Natural killer cell (primary cell): ENCODE data around the gene MEIOSIN. TPM values are rescaled to one million over a fixed set of nuclear protein-coding genes. Genes with fewer than 3 reads are reported as not detected.

Experiments
- ATAC-seq, 3 donors: fragments of 150-1000 bp in 2 of 3; fragments of 200-7000 bp in 1 of 3; cut with Tn5 transposase; 1 replicate in 1 of 3; 2 replicates in 2 of 3; pipeline ENCODE4 v1.10.0; 2021; ENCODE audit warnings: mild to moderate bottlenecking in 2 of 3, moderate library complexity in 2 of 3
- DNase-seq, 2 donors: peaks; one replicate each; pipeline versions ENCODE4 v3.0.0 to v3.0.0-alpha.2; 2013 to 2021; ENCODE audit warnings: mixed read lengths in 1 of 2
- H3K27ac ChIP-seq: one replicate; pipeline ENCODE4 v1.5.1; 2013; ENCODE audit warnings: mild to moderate bottlenecking, low read length
- H3K27me3 ChIP-seq: one replicate; pipeline ENCODE4 v1.6.1; 2013; ENCODE audit warnings: low read length; ENCODE audit not compliant: control insufficient read depth, insufficient read depth
- H3K36me3 ChIP-seq: one replicate; pipeline ENCODE4 v1.6.1; 2013; ENCODE audit warnings: low read length; ENCODE audit not compliant: control insufficient read depth, insufficient read depth
- H3K4me1 ChIP-seq: one replicate; pipeline ENCODE4 v1.6.1; 2013; ENCODE audit warnings: low read length; ENCODE audit not compliant: control insufficient read depth, insufficient read depth
- H3K4me3 ChIP-seq: one replicate; pipeline ENCODE4 v1.5.1; 2013; ENCODE audit warnings: low read length
- H3K9me3 ChIP-seq: one replicate; pipeline ENCODE4 v1.6.1; 2013; ENCODE audit warnings: low read length; ENCODE audit not compliant: control insufficient read depth, insufficient read depth
- H3K27ac Mint-ChIP-seq, 2 donors: one replicate each; pipeline ENCODE4 v1.8.0; 2022; ENCODE audit warnings: mild to moderate bottlenecking in 2 of 2, mixed read lengths in 2 of 2, moderate library complexity in 1 of 2
- H3K27me3 Mint-ChIP-seq, 2 donors: one replicate each; pipeline ENCODE4 v1.8.0; 2022; ENCODE audit warnings: low read depth in 2 of 2, mixed read lengths in 2 of 2
- H3K36me3 Mint-ChIP-seq: one replicate; pipeline ENCODE4 v1.8.0; 2022; ENCODE audit warnings: mixed read lengths
- H3K4me1 Mint-ChIP-seq, 2 donors: one replicate each; pipeline ENCODE4 v1.8.0; 2022; ENCODE audit warnings: mixed read lengths in 2 of 2
- H3K4me3 Mint-ChIP-seq: one replicate; pipeline ENCODE4 v1.8.0; 2022; ENCODE audit warnings: mild to moderate bottlenecking, moderate library complexity, mixed read lengths
- H3K9me3 Mint-ChIP-seq, 2 donors: one replicate each; pipeline ENCODE4 v1.8.0; 2022; ENCODE audit warnings: mixed read lengths in 2 of 2
- WGBS: methylation state at CpG from one replicate; pipeline ENCODE4 v1.1.7; 2013; ENCODE audit warnings: missing lambda C conversion rate; ENCODE audit not compliant: insufficient coverage; 5-methylcytosine and 5-hydroxymethylcytosine counted together
- intact Hi-C: fragments of 100-400 bp; cut with micrococcal nuclease; formaldehyde crosslinking; loops from one replicate; pipeline ENCODE4 v1.14.2; 2022
- total RNA-seq, 4 donors: library from RNA; stranded (reverse); fragments of 120-200 nt in 1 of 4; gene quantifications; one replicate each; pipeline versions ENCODE4 v1.2.3 to v1.2.4, GENCODE V29; 2013 to 2022
- TF ChIP-seq, protein P1 (sequence below): fragments of 200-600 bp; IDR thresholded peaks from one replicate; pipeline ENCODE4 v1.8.0; 2022; ENCODE audit warnings: antibody characterized with exemption

Gene MEIOSIN
- total RNA-seq, 3 donors from 2014 or later (not counting 1 experiment from before 2014, with no cell fraction given) = not detected

DNA sequence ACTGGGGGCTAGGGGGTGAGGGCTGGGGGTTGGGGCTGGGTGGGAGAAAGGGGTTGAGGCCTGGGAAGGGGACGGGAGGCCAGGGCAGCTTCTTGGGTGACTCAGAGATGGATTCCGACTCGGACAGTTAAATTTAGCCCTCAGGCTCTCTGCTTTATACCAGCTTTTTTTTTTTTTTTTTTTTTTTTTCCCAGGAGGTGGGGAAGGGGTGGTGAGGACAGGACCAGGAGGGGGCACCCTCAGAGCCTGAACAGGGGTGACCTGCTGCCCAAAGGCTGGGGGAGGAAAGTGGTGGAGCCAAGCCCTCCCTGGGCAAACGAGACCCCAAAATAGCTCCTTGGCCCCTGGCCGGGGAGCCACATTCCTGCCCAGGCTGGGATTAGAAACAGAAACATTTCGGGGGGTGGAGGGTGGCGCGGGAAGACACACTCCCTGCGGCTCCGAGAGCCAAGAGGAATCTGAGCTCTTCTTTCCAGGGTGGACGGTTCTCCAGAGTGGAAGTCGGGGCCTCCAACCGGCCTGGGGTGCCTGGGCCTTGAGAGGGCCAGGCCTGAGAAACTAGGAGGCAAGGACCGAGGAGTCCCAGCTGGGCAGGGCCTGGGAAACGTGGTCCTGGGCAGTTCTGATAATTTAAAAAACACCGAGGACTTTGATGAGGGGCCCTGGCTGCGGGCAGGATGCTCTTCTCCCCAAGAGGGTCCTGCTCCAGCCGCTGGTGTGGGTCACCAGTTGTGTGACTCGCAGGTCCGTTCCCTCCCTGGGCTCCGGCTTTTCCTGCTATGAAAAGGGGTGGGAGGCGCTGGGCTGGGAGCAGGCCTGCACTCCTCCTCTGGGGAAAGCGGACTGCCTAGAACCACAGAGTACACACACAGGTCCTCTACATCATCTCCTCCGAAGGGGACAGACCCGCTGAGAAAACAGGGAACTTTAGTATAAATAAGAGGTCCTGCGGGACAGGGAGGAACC lies 49.9 kb downstream of the MEIOSIN start:
- 94% methylated on average over 23 of the region's 26 CpGs for WGBS
- H3K36me3 ChIP-seq = peaks cover 16% of the 10 kb centered on the region
- no peak for ATAC-seq
- H3K27ac ChIP-seq = no peak overlapping the region
- Mint-ChIP-seq H3K27me3 (peaks cover 9 to 12% of the 10 kb centered on the region in 2 donors), H3K9me3 (no peaks in the 10 kb centered on the region), H3K4me1 (peaks cover 21 to 41% of the 10 kb centered on the region in 2 donors), H3K27ac (no peak overlapping the region), H3K4me3 (no peak overlapping the region), H3K36me3 (peaks cover 4% of the 10 kb centered on the region)
- no peaks in the 10 kb centered on the region for H3K9me3 ChIP-seq
- H3K4me3 ChIP-seq = no peak overlapping the region
- DNase-seq = no peak
- peaks cover 18% of the 10 kb centered on the region for H3K27me3 ChIP-seq
- H3K4me1 ChIP-seq = peaks cover 20% of the 10 kb centered on the region
- intact Hi-C loops = no loop called here
- TF ChIP-seq, protein P1, sequence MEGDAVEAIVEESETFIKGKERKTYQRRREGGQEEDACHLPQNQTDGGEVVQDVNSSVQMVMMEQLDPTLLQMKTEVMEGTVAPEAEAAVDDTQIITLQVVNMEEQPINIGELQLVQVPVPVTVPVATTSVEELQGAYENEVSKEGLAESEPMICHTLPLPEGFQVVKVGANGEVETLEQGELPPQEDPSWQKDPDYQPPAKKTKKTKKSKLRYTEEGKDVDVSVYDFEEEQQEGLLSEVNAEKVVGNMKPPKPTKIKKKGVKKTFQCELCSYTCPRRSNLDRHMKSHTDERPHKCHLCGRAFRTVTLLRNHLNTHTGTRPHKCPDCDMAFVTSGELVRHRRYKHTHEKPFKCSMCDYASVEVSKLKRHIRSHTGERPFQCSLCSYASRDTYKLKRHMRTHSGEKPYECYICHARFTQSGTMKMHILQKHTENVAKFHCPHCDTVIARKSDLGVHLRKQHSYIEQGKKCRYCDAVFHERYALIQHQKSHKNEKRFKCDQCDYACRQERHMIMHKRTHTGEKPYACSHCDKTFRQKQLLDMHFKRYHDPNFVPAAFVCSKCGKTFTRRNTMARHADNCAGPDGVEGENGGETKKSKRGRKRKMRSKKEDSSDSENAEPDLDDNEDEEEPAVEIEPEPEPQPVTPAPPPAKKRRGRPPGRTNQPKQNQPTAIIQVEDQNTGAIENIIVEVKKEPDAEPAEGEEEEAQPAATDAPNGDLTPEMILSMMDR = no peak

DNA sequence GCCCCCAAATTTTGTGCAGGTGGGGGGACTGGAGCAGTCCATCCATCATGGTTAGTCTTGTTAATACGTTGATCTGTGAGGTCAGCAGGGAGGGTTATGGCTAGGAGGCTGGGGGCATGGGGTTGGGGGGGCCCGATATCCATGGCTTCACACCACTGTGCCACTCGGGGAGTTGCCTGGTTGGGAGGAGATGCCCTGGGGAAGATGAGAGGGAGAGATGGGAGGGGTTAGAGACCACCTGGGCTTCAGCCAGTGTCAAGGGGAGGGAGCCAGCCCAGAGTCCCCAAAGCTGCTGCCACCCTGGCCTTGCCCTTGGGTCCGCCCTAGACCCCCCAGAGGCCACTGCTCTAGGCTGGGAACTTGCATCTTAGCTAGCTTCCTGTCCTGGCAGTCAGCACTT lies 50.9 kb downstream of the MEIOSIN start:
- 88% methylated on average over 4 of the region's 4 CpGs for WGBS
- Mint-ChIP-seq H3K4me3 (no peak overlapping the region), H3K36me3 (peaks cover 11% of the 10 kb centered on the region), H3K9me3 (no peaks in the 10 kb centered on the region), H3K27me3 (peaks cover 3 to 9% of the 10 kb centered on the region in 2 donors), H3K4me1 (peaks cover 16 to 42% of the 10 kb centered on the region in 2 donors), H3K27ac (no peak overlapping the region)
- ATAC-seq (no peak), DNase-seq (no peak)
- Histone ChIP-seq H3K27me3 (peaks cover 8% of the 10 kb centered on the region), H3K4me3 (no peak overlapping the region), H3K4me1 (peaks cover 10% of the 10 kb centered on the region), H3K9me3 (no peaks in the 10 kb centered on the region), H3K36me3 (peaks cover 21% of the 10 kb centered on the region), H3K27ac (no peak overlapping the region)
- intact Hi-C loops = no loop called here
- TF ChIP-seq, protein P1 = no peak

DNA sequence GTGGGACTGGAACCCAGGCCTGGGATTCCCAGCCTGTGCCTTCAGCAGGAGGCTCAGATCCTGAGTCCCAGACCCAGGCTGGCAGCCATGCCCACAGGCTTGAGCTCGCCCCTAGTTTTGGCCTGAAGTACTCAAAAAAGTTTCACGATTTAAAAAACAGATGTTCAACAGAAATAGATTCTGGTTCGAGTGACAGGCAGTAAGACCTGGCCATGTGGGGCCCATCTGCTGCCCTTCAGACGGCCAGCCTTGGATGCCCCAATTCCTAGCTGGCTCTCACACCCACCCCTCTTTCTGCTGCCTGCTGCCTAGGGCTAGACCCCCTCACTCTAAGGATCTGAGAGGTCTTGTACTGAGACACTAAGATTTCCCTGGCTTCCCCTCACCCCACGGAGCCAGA lies 51.9 kb downstream of the MEIOSIN start:
- Histone ChIP-seq H3K4me3 (no peak overlapping the region), H3K27ac (no peak overlapping the region), H3K4me1 (peaks cover under 1% of the 10 kb centered on the region), H3K36me3 (peaks cover 26% of the 10 kb centered on the region), H3K9me3 (no peaks in the 10 kb centered on the region), H3K27me3 (peaks cover 4% of the 10 kb centered on the region)
- intact Hi-C loops = no loop called here
- Mint-ChIP-seq H3K36me3 (peaks cover 14% of the 10 kb centered on the region), H3K27me3 (no peaks in the 10 kb centered on the region), H3K27ac (no peak overlapping the region), H3K9me3 (no peaks in the 10 kb centered on the region), H3K4me1 (peaks cover 10 to 33% of the 10 kb centered on the region in 2 donors), H3K4me3 (no peak overlapping the region)
- ATAC-seq (no peak), DNase-seq (no peak)
- TF ChIP-seq, protein P1 = no peak
- WGBS = 85% methylated on average over 5 of the region's 5 CpGs
